VCaP (cell line): ENCODE measurements around the gene GATAD1.
A peak's percentile ranks its signal among the peaks of the same experiment; 100 is the strongest.
"Not testable (repeated sequence)": the region's sequence is repeated elsewhere in the genome, so short reads cannot be mapped to it uniquely, and the experiment has no call there.

ENCODE experiments used
- H3K27ac ChIP-seq: fragments of 450-650 bp; 2 replicates; pipeline ENCODE4 v1.5.1; 2017
- CTCF ChIP-seq: fragments of 450-650 bp; conservative IDR thresholded peaks from 2 replicates; pipeline ENCODE4 v1.5.1; 2017; ENCODE audit warnings: mild to moderate bottlenecking, moderate library complexity

Gene GATAD1

GRCh38 chr7:92462560-92462959 lies 15.3 kb downstream of the GATAD1 start:
- no peak for TF ChIP-seq CTCF
- H3K27ac ChIP-seq: no peak overlapping the region

- no peak for TF ChIP-seq CTCF
- 0 out of 2 replicates have a peak overlapping the region, but pooled peaks have one; percentile 3 for H3K27ac ChIP-seq
Observed at GRCh38 chr7:92464515-92464914, 17.2 kb downstream of the GATAD1 start.

GRCh38 chr7:92466682-92467081 lies 19.4 kb downstream of the GATAD1 start:
- no peak overlapping the region for H3K27ac ChIP-seq
- no peak for TF ChIP-seq CTCF

- not testable (repeated sequence) for H3K27ac ChIP-seq
Observed at GRCh38 chr7:92468589-92468988, 21.3 kb downstream of the GATAD1 start.

- peak overlapping the region; percentile 40 for H3K27ac ChIP-seq
Observed at GRCh38 chr7:92473989-92474388, 26.7 kb downstream of the GATAD1 start.

- H3K27ac ChIP-seq: not testable (repeated sequence)
Observed at GRCh38 chr7:92475261-92475770, 28.0 kb downstream of the GATAD1 start.

GRCh38 chr7:92475851-92476590 lies 28.7 kb downstream of the GATAD1 start:
- H3K27ac ChIP-seq: not testable (repeated sequence)

GRCh38 chr7:92477681-92478080 lies 30.4 kb downstream of the GATAD1 start, which contains the start of gene ERVW-1:
ERVW-1 (minus strand) TSS chr7:92477946; CDS start chr7:92470381, 7,565 bp downstream.
- H3K27ac ChIP-seq: not testable (repeated sequence)

GRCh38 chr7:92478095-92478494 lies 30.8 kb downstream of the GATAD1 start:
- no peak for TF ChIP-seq CTCF
- no peak overlapping the region for H3K27ac ChIP-seq

- no peak overlapping the region for H3K27ac ChIP-seq
- no peak for TF ChIP-seq CTCF
Observed at GRCh38 chr7:92478711-92479110, 31.4 kb downstream of the GATAD1 start.

- H3K27ac ChIP-seq: not testable (repeated sequence)
Observed at GRCh38 chr7:92479146-92479545, 31.9 kb downstream of the GATAD1 start.

GRCh38 chr7:92483624-92484023 lies 36.3 kb downstream of the GATAD1 start:
- H3K27ac ChIP-seq: not testable (repeated sequence)

- H3K27ac ChIP-seq: not testable (repeated sequence)
Observed at GRCh38 chr7:92484226-92484625, 36.9 kb downstream of the GATAD1 start.
